H1 (cell line): Measurements from ENCODE around the gene CLASP2. TPM values are rescaled to one million over a fixed set of nuclear protein-coding genes. Genes with fewer than 3 reads are reported as not detected.

Experiments
- CTCF ChIA-PET: fragments of 300-600 bp; sonication (Branson Sonifier 250); formaldehyde crosslinking; loops from one replicate; lab custom pipeline; 2021; ENCODE audit not compliant: partially characterized antibody; lab: Charles Lee
- POLR2A ChIA-PET: fragments of 300-600 bp; sonication (Branson Sonifier 250); formaldehyde crosslinking; loops from one replicate; lab custom pipeline; 2021; ENCODE audit warnings: inconsistent platforms; ENCODE audit not compliant: partially characterized antibody; lab: Charles Lee
- DNase-seq, 2 experiments: peaks; one replicate each; pipeline versions ENCODE4 v3.0.0 to v3.0.0-alpha.2; 2010 to 2022; ENCODE audit warnings: low spot score in 2 of 2, low read depth in 1 of 2, mixed read lengths in 1 of 2
- FAIRE-seq: peaks from 2 replicates; lab custom pipeline; 2011; peaks lifted over from hg19 to GRCh38; lab: Jason Lieb, UNC
- H2AFZ ChIP-seq: 2 replicates; pipeline ENCODE4 v1.8.1; 2012; ENCODE audit warnings: low read length, inconsistent platforms
- H2AK5ac ChIP-seq: 2 replicates; pipeline ENCODE4 v1.6.1; 2013; ENCODE audit warnings: low read depth, low read length
- H2BK120ac ChIP-seq: replicated peaks from 2 replicates; pipeline ENCODE3; 2013; ENCODE audit warnings: low read depth, low read length, inconsistent platforms
- H2BK12ac ChIP-seq: 2 replicates; pipeline ENCODE4 v1.6.1; 2013; ENCODE audit warnings: low read depth, low read length
- H2BK15ac ChIP-seq: 2 replicates; pipeline ENCODE4 v1.6.1; 2013; ENCODE audit warnings: low read length
- H2BK20ac ChIP-seq: 2 replicates; pipeline ENCODE4 v1.6.1; 2013; ENCODE audit warnings: low read length
- H2BK5ac ChIP-seq: 2 replicates; pipeline ENCODE4 v1.6.1; 2013; ENCODE audit warnings: low read depth, low read length
- H3K14ac ChIP-seq: 2 replicates; pipeline ENCODE4 v1.6.1; 2013; ENCODE audit warnings: inconsistent platforms; ENCODE audit not compliant: insufficient read length
- H3K18ac ChIP-seq: 2 replicates; pipeline ENCODE4 v1.6.1; 2013; ENCODE audit warnings: low read length; ENCODE audit errors: extremely low read depth
- H3K23ac ChIP-seq: 2 replicates; pipeline ENCODE4 v1.6.1; 2013; ENCODE audit warnings: inconsistent platforms; ENCODE audit not compliant: insufficient read length
- H3K23me2 ChIP-seq: 2 replicates; pipeline ENCODE4 v1.6.1; 2013; ENCODE audit warnings: low read depth, low read length
- H3K27ac ChIP-seq: 2 replicates; pipeline ENCODE4 v1.6.1; 2011; ENCODE audit warnings: low read depth, low read length, inconsistent platforms
- H3K27me3 ChIP-seq, 4 experiments: replicated peaks in 1 of 4; 1 replicate in 1 of 4; 2 replicates in 3 of 4; pipeline versions ENCODE4 v1.6.1 to v1.8.1; 2011 to 2013; ENCODE audit warnings: low read length in 3 of 4, mild to moderate bottlenecking in 3 of 4, inconsistent platforms in 2 of 4, mixed read lengths in 2 of 4, moderate library complexity in 1 of 4; ENCODE audit not compliant: control insufficient read depth in 3 of 4, insufficient read depth in 3 of 4; ENCODE audit errors: extremely low read depth in 1 of 4
- H3K36me3 ChIP-seq, 4 experiments: 2 replicates each; pipeline versions ENCODE4 v1.6.1 to v1.8.1; 2011 to 2013; ENCODE audit warnings: mild to moderate bottlenecking in 4 of 4, low read length in 3 of 4, moderate library complexity in 2 of 4, control low read depth in 1 of 4, inconsistent platforms in 1 of 4; ENCODE audit not compliant: insufficient read depth in 4 of 4, control insufficient read depth in 2 of 4
- H3K4ac ChIP-seq: replicated peaks from 2 replicates; pipeline ENCODE3; 2013; ENCODE audit warnings: low read length, low read depth, mixed read lengths, inconsistent platforms; ENCODE audit not compliant: insufficient read length
- H3K4me1 ChIP-seq, 4 experiments: replicated peaks in 1 of 4; 1 replicate in 1 of 4; 2 replicates in 3 of 4; pipeline versions ENCODE4 v1.6.1 to v1.8.1; 2011 to 2013; ENCODE audit warnings: low read length in 3 of 4, inconsistent platforms in 2 of 4, mixed read lengths in 1 of 4; ENCODE audit not compliant: insufficient read depth in 4 of 4, control insufficient read depth in 3 of 4
- H3K4me2 ChIP-seq, 2 experiments: 2 replicates each; pipeline versions ENCODE4 v1.6.1 to v1.8.1; 2011 to 2013; ENCODE audit warnings: low read depth in 2 of 2, low read length in 2 of 2, control low read depth in 1 of 2, inconsistent platforms in 1 of 2, mild to moderate bottlenecking in 1 of 2; ENCODE audit not compliant: insufficient read depth in 1 of 2
- H3K4me3 ChIP-seq, 4 experiments: fragments of 200-600, 300-600 bp in 1 of 4; sonication (generic), shearing (Covaris generic), sonication (Bioruptor Twin) in 1 of 4; 2 replicates each; pipeline versions ENCODE4 v1.5.1 to v1.8.1; 2011 to 2016; ENCODE audit warnings: low read length in 4 of 4, low read depth in 3 of 4, control low read depth in 2 of 4, inconsistent platforms in 2 of 4, mild to moderate bottlenecking in 2 of 4, mixed read lengths in 1 of 4, moderate library complexity in 1 of 4; ENCODE audit not compliant: insufficient read depth in 2 of 4; ENCODE audit errors: extremely low read depth in 1 of 4
- H3K56ac ChIP-seq: replicated peaks from 2 replicates; pipeline ENCODE3; 2013; ENCODE audit warnings: low read depth, mild to moderate bottlenecking, mixed read lengths, low read length, inconsistent platforms; ENCODE audit not compliant: insufficient read length
- H3K79me1 ChIP-seq: 2 replicates; pipeline ENCODE4 v1.6.1; 2013; ENCODE audit warnings: low read depth, low read length, control low read depth
- H3K79me2 ChIP-seq, 2 experiments: 2 replicates each; pipeline versions ENCODE4 v1.6.1 to v1.8.1; 2012 to 2013; ENCODE audit warnings: low read length in 2 of 2, mild to moderate bottlenecking in 2 of 2, inconsistent platforms in 1 of 2; ENCODE audit not compliant: insufficient read depth in 2 of 2, control insufficient read depth in 1 of 2
- H3K9ac ChIP-seq, 4 experiments: replicated peaks in 1 of 4; 1 replicate in 1 of 4; 2 replicates in 3 of 4; pipeline versions ENCODE4 v1.6.1 to v1.8.1; 2011 to 2013; ENCODE audit warnings: low read depth in 3 of 4, low read length in 3 of 4, control low read depth in 2 of 4, mild to moderate bottlenecking in 2 of 4, moderate library complexity in 2 of 4, inconsistent platforms in 1 of 4; ENCODE audit errors: extremely low read depth in 1 of 4
- H3K9me3 ChIP-seq, 2 experiments: 2 replicates each; pipeline versions ENCODE4 v1.6.1 to v1.8.1; 2012 to 2013; ENCODE audit warnings: mild to moderate bottlenecking in 2 of 2, moderate library complexity in 2 of 2, control low read depth in 1 of 2, inconsistent platforms in 1 of 2, low read depth in 1 of 2, low read length in 1 of 2, mixed read lengths in 1 of 2; ENCODE audit not compliant: insufficient read depth in 2 of 2
- H4K20me1 ChIP-seq, 2 experiments: replicated peaks in 1 of 2; 2 replicates each; pipeline versions ENCODE3 to v1.8.1; 2011 to 2013; ENCODE audit warnings: inconsistent platforms in 2 of 2, low read length in 2 of 2, mild to moderate bottlenecking in 1 of 2; ENCODE audit not compliant: insufficient read depth in 2 of 2, control insufficient read depth in 1 of 2
- H4K5ac ChIP-seq: 2 replicates; pipeline ENCODE4 v1.6.1; 2013; ENCODE audit warnings: low read length, low read depth, mixed read lengths, inconsistent platforms; ENCODE audit not compliant: insufficient read length
- H4K8ac ChIP-seq: 2 replicates; pipeline ENCODE4 v1.8.0; 2013; ENCODE audit warnings: mild to moderate bottlenecking, moderate library complexity, low read length, inconsistent platforms; ENCODE audit not compliant: insufficient read depth; ENCODE audit errors: extremely low read depth
- H4K91ac ChIP-seq: replicated peaks from 2 replicates; pipeline ENCODE3; 2013; ENCODE audit warnings: low read length, mixed read lengths, inconsistent platforms; ENCODE audit not compliant: insufficient read length
- CBX5 ChIP-seq: fragments of 300-800, 300-1000 bp; sonication (generic); IDR thresholded peaks from 2 replicates; pipeline ENCODE4 v1.7.1; 2016; ENCODE audit warnings: antibody characterized with exemption, low read length, low read depth
- MAX ChIP-seq: IDR thresholded peaks from 2 replicates; pipeline ENCODE4 v1.6.1; 2012; ENCODE audit warnings: inconsistent platforms
- WGBS, 2 experiments: shearing (Covaris generic) in 1 of 2; methylation state at CpG; one replicate each; pipeline versions ENCODE4 v1.1.6 to v1.1.7; 2013 to 2015; ENCODE audit warnings: low lambda C conversion rate in 2 of 2, mixed read lengths in 2 of 2, inconsistent platforms in 1 of 2, low coverage in 1 of 2, missing lambda C conversion rate in 1 of 2; ENCODE audit not compliant: insufficient replicate concordance in 2 of 2, insufficient coverage in 1 of 2, insufficient read length in 1 of 2; ENCODE audit errors: extremely low coverage in 1 of 2, missing lambda C conversion rate in 1 of 2; 5-methylcytosine and 5-hydroxymethylcytosine counted together
- polyA plus RNA-seq, 7 experiments: library from polyadenylated mRNA; depleted of rRNA in 3 of 7; stranded (reverse) in 5 of 7; unstranded in 2 of 7; fragments of >200 nt in 5 of 7; fragments of 200-250 nt in 2 of 7; gene quantifications; 1 replicate in 5 of 7; 2 replicates in 1 of 7; 4 replicates in 1 of 7; pipeline versions ENCODE4 v1.2.1 to v1.2.3, GENCODE V29; 2011 to 2013; ENCODE audit warnings: missing spikeins in 2 of 7, mixed read lengths in 2 of 7
- total RNA-seq: library from RNA; stranded (reverse); fragmentation: NEBNext Ultra II Directional; extraction: Animal tissue kit (Norgen Biotek cat#: 25700); gene quantifications from 2 replicates; pipeline ENCODE4 v1.2.1, GENCODE V29; 2021

Gene CLASP2
- total and polyA plus RNA-seq, 2 of the 8 experiments (the other 6 are each of a cell fraction or from before 2014, with no cell fraction given) = 21.7 to 58.0 TPM

- Histone ChIP-seq H3K79me1 (no peaks in the 10 kb centered on the region), H3K79me2 (no peaks in the 10 kb centered on the region), H3K14ac (no peak overlapping the region), H3K23ac (no peak overlapping the region), H2BK20ac (no peak overlapping the region), H3K56ac (no peak overlapping the region), H4K5ac (no peak overlapping the region), H3K36me3 (peaks cover 0 to 5% (median 0%) of the 10 kb centered on the region in 4 experiments; a peak in 1 of 8 replicates), H3K4ac (no peak overlapping the region), H3K4me3 (no peak overlapping the region), H3K9ac (no peak overlapping the region), H3K4me1 (peaks cover 0 to 3% (median 2%) of the 10 kb centered on the region in 4 experiments; a peak in 4 of 7 replicates), H3K9me3 (no peaks in the 10 kb centered on the region), H4K20me1 (no peaks in the 10 kb centered on the region), H3K27ac (no peak overlapping the region), H3K27me3 (no peaks in the 10 kb centered on the region), H4K91ac (no peak overlapping the region), H3K23me2 (no peaks in the 10 kb centered on the region), H2BK12ac (no peak overlapping the region), H2AK5ac (no peak overlapping the region), H3K4me2 (no peak overlapping the region), H2BK15ac (no peak overlapping the region), H4K8ac (no peak overlapping the region), H3K18ac (no peak overlapping the region), H2BK120ac (no peak overlapping the region), H2BK5ac (no peak overlapping the region), H2AFZ (no peak overlapping the region)
- TF ChIP-seq CBX5 (no peak), MAX (no peak)
- DNase-seq (no peak), FAIRE-seq (no peak)
- 92% methylated on average over 1 of the region's 1 CpG; no CpG with 5 or more reads in 1 of the 2 experiments for WGBS, 2 experiments
- ChIA-PET CTCF (interaction anchor here (0.6 to 0.7 kb wide), 2 partner anchors 22 to 180 kb away, joined by 3 read pairs; no protein-coding TSS in a partner anchor), POLR2A (no interaction called here)
These were observed 105.0 kb downstream of the CLASP2 start for GRCh38 chr3:33613041-33613440.
